HepG2 (cell line): ENCODE measurements around the gene C1orf21. TPM values are rescaled to one million over a fixed set of nuclear protein-coding genes. Genes with fewer than 3 reads are reported as not detected.

Source experiments
- ATAC-seq: fragments of 200-7000 bp; cut with Tn5 transposase; 3 replicates; pipeline ENCODE4 v1.9.1; 2020; ENCODE audit warnings: mild to moderate bottlenecking, moderate library complexity
- BruUV-seq: library from RNA; stranded (reverse); fragments of 400-500 nt; replicated peaks from 2 replicates; lab custom pipeline; 2021; lab: Mats Ljungman, UMichigan
- CTCF ChIA-PET: fragments of 300-600 bp; formaldehyde crosslinking; extraction: SDS; loops from one replicate; lab custom pipeline; 2021; ENCODE audit warnings: low total read pairs, inconsistent platforms, low intra/inter-chr PET ratio; lab: Yijun Ruan, JAX
- POLR2A ChIA-PET: fragments of 350-600 bp; sonication (Branson Sonifier 250); formaldehyde crosslinking; loops from one replicate; lab custom pipeline; 2020; ENCODE audit warnings: antibody characterized with exemption, inconsistent platforms; lab: Yijun Ruan, JAX
- DNase-seq: peaks from one replicate; pipeline ENCODE4 v3.0.0-alpha.2; 2015; ENCODE audit warnings: low spot score
- FAIRE-seq: peaks from 3 replicates; lab custom pipeline; 2011; peaks lifted over from hg19 to GRCh38; lab: Jason Lieb, UNC
- H2AFZ ChIP-seq: one replicate; pipeline ENCODE4 v1.6.1; 2011; ENCODE audit warnings: low read length, inconsistent platforms
- H3K27ac ChIP-seq: fragments of 300-600 bp; 3 replicates; pipeline ENCODE4 v1.8.0; 2011; ENCODE audit warnings: mixed run types, mild to moderate bottlenecking, mixed read lengths, low read length, inconsistent platforms; ENCODE audit not compliant: insufficient read depth; ENCODE audit errors: extremely low read length
- H3K27me3 ChIP-seq, 2 experiments: fragments of 200-600 bp in 1 of 2; 2 replicates in 1 of 2; 3 replicates in 1 of 2; pipeline versions ENCODE4 v1.6.0 to v1.8.0; 2011; ENCODE audit warnings: low read length in 2 of 2, mild to moderate bottlenecking in 2 of 2, moderate library complexity in 2 of 2, inconsistent platforms in 1 of 2; ENCODE audit not compliant: insufficient read depth in 2 of 2, control insufficient read depth in 1 of 2
- H3K36me3 ChIP-seq, 2 experiments: fragments of 200-600 bp in 1 of 2; replicated peaks in 1 of 2; 2 replicates in 1 of 2; 3 replicates in 1 of 2; pipeline versions ENCODE4 v1.5.1 to v1.8.0; 2011; ENCODE audit warnings: low read length in 2 of 2, inconsistent platforms in 1 of 2; ENCODE audit not compliant: insufficient read depth in 2 of 2, control insufficient read depth in 1 of 2
- H3K4me1 ChIP-seq: 2 replicates; pipeline ENCODE4 v1.5.1; 2012; ENCODE audit warnings: low read length, inconsistent platforms; ENCODE audit not compliant: insufficient read depth
- H3K4me2 ChIP-seq: 2 replicates; pipeline ENCODE4 v1.6.0; 2011; ENCODE audit warnings: low read depth, low read length, inconsistent platforms
- H3K4me3 ChIP-seq, 3 experiments: fragments of 200-600 bp in 1 of 3; sonication (generic), shearing (Covaris generic) in 1 of 3; replicated peaks in 1 of 3; 2 replicates each; pipeline ENCODE4 v1.5.1; 2011 to 2016; ENCODE audit warnings: low read length in 3 of 3, inconsistent platforms in 2 of 3, low read depth in 2 of 3, mild to moderate bottlenecking in 2 of 3, control low read depth in 1 of 3, mixed read lengths in 1 of 3; ENCODE audit not compliant: insufficient read depth in 1 of 3
- H3K79me2 ChIP-seq: one replicate; pipeline ENCODE4 v1.6.1; 2011; ENCODE audit warnings: low read length, inconsistent platforms; ENCODE audit not compliant: insufficient read depth
- H3K9ac ChIP-seq: 2 replicates; pipeline ENCODE4 v1.6.0; 2011; ENCODE audit warnings: mild to moderate bottlenecking, low read depth, low read length, inconsistent platforms; ENCODE audit not compliant: insufficient read depth
- H3K9me3 ChIP-seq: 2 replicates; pipeline ENCODE4 v1.5.1; 2012; ENCODE audit warnings: mild to moderate bottlenecking, low read length
- H4K20me1 ChIP-seq: 2 replicates; pipeline ENCODE4 v1.6.0; 2011; ENCODE audit warnings: inconsistent platforms, mild to moderate bottlenecking, low read length, moderate library complexity; ENCODE audit not compliant: insufficient read depth
- AGO2 ChIP-seq: fragments of 200-400 bp; formaldehyde crosslinking; optimal IDR thresholded peaks from 2 replicates; pipeline ENCODE3; 2017; ENCODE audit warnings: mild to moderate bottlenecking, low read depth, low read length, moderate library complexity
- ATF7 ChIP-seq, 2 experiments: fragments of 450-650 bp in 1 of 2; sonication (generic) in 1 of 2; formaldehyde crosslinking in 1 of 2; IDR thresholded peaks; 2 replicates each; pipeline versions ENCODE4 v1.4.0 to v1.6.1; 2016 to 2020; ENCODE audit warnings: antibody characterized with exemption in 1 of 2, mild to moderate bottlenecking in 1 of 2, missing genetic modification reagents in 1 of 2
- BCL6 ChIP-seq: IDR thresholded peaks from 2 replicates; pipeline ENCODE4 v1.6.1; 2016; ENCODE audit warnings: missing genetic modification reagents, missing compliant biosample characterization
- CSRNP1 ChIP-seq: sonication (generic); formaldehyde crosslinking; IDR thresholded peaks from 2 replicates; pipeline ENCODE4 v1.8.1; 2023; ENCODE audit warnings: mild to moderate bottlenecking, missing genetic modification reagents
- HMG20B ChIP-seq: conservative IDR thresholded peaks from 2 replicates; pipeline ENCODE4 v1.6.1; 2016; ENCODE audit warnings: missing genetic modification reagents, missing compliant biosample characterization
- MLLT10 ChIP-seq: sonication (generic); formaldehyde crosslinking; IDR thresholded peaks from 2 replicates; pipeline ENCODE4 v1.4.0; 2020; ENCODE audit warnings: missing genetic modification reagents
- NONO ChIP-seq, 2 experiments: fragments of 450-650 bp in 1 of 2; sonication (generic) in 1 of 2; formaldehyde crosslinking in 1 of 2; IDR thresholded peaks in 1 of 2; conservative IDR thresholded peaks in 1 of 2; 2 replicates each; pipeline versions ENCODE4 v1.6.1 to v1.8.0; 2017 to 2022; ENCODE audit warnings: mild to moderate bottlenecking in 1 of 2, missing genetic modification reagents in 1 of 2, moderate library complexity in 1 of 2
- REL ChIP-seq: sonication (generic); formaldehyde crosslinking; conservative IDR thresholded peaks from 2 replicates; pipeline ENCODE4 v1.8.0; 2022; ENCODE audit warnings: mild to moderate bottlenecking, missing genetic modification reagents, moderate library complexity
- ZBTB1 ChIP-seq: sonication (generic); formaldehyde crosslinking; IDR thresholded peaks from 2 replicates; pipeline ENCODE4 v1.4.0; 2020; ENCODE audit warnings: missing genetic modification reagents, borderline replicate concordance
- ZMYM2 ChIP-seq: sonication (generic); formaldehyde crosslinking; IDR thresholded peaks from 2 replicates; pipeline ENCODE4 v1.8.0; 2022; ENCODE audit warnings: mild to moderate bottlenecking, missing genetic modification reagents
- ZNF513 ChIP-seq: sonication (generic); formaldehyde crosslinking; conservative IDR thresholded peaks from 2 replicates; pipeline ENCODE4 v1.5.0; 2020; ENCODE audit warnings: missing genetic modification reagents
- ZNF552 ChIP-seq: sonication (generic); formaldehyde crosslinking; IDR thresholded peaks from 2 replicates; pipeline ENCODE4 v1.9.0; 2022; ENCODE audit warnings: missing genetic modification reagents, mild to moderate bottlenecking, borderline replicate concordance
- ZNF780A ChIP-seq: sonication (generic); formaldehyde crosslinking; IDR thresholded peaks from 2 replicates; pipeline ENCODE4 v1.8.0; 2022; ENCODE audit warnings: mild to moderate bottlenecking, missing genetic modification reagents, moderate library complexity
- WGBS: methylation state at CpG from one replicate; pipeline ENCODE4 v1.1.6; 2017; ENCODE audit warnings: low lambda C conversion rate; 5-methylcytosine and 5-hydroxymethylcytosine counted together
- in situ Hi-C: cut with HindIII; loops from 2 replicates; pipeline ENCODE4 v1.10.0; 2017; ENCODE audit warnings: low pct_unique_long_range_greater_than_20kb; ENCODE audit not compliant: extremely low pct_ligation_motif_present
- intact Hi-C: fragments of 100-400 bp; cut with micrococcal nuclease; formaldehyde crosslinking; loops from one replicate; pipeline ENCODE4 v1.10.0; 2022; ENCODE audit not compliant: unreplicated experiment
- polyA plus RNA-seq, 8 experiments: library from polyadenylated mRNA; depleted of rRNA in 3 of 8; stranded (reverse) in 7 of 8; unstranded in 1 of 8; fragments of >200 nt; fragmentation: Illumina TruSeq in 4 of 8; extraction: Trizol in 4 of 8; gene quantifications; 2 replicates each; pipeline versions ENCODE4 v1.2.1 to v1.2.3, GENCODE V29; 2011 to 2016; ENCODE audit warnings: low read depth in 4 of 8, missing spikeins in 1 of 8, mixed read lengths in 1 of 8; ENCODE audit not compliant: insufficient read depth in 1 of 8
- total RNA-seq, 5 experiments: library from RNA; depleted of rRNA; stranded (reverse); fragments of >200 nt; fragmentation: Illumina TruSeq; extraction: Trizol; gene quantifications; 2 replicates each; pipeline ENCODE4 v1.2.3, GENCODE V29; 2016; ENCODE audit warnings: low read depth in 1 of 5
- TF ChIP-seq, protein P1 (sequence below): IDR thresholded peaks from 2 replicates; pipeline ENCODE4 v1.6.1; 2016; ENCODE audit warnings: missing compliant biosample characterization, missing genetic modification reagents, borderline replicate concordance

Gene C1orf21
- total and polyA plus RNA-seq, 2 of the 13 experiments (the other 11 are each of a cell fraction or from before 2014, with no cell fraction given) = not detected

GRCh38 chr1:184514447-184514846, 127.6 kb downstream of the C1orf21 start:
- POLR2A ChIA-PET = no interaction called here
- Histone ChIP-seq H3K79me2 (no peaks in the 10 kb centered on the region), H2AFZ (no peak overlapping the region), H3K27me3 (no peaks in the 10 kb centered on the region), H3K4me3 (no peak overlapping the region), H4K20me1 (no peaks in the 10 kb centered on the region), H3K4me2 (no peak overlapping the region), H3K4me1 (no peaks in the 10 kb centered on the region), H3K9ac (no peak overlapping the region), H3K9me3 (no peaks in the 10 kb centered on the region), H3K27ac (no peak overlapping the region), H3K36me3 (no peaks in the 10 kb centered on the region)
- no peak for TF ChIP-seq MLLT10 (CRISPR knock-in tag)
- TF ChIP-seq ZNF552 (CRISPR knock-in tag) = no peak
- TF ChIP-seq BCL6 (CRISPR knock-in tag) = no peak
- no peak for TF ChIP-seq HMG20B (CRISPR knock-in tag)
- no peak for TF ChIP-seq ZMYM2
- no peak for TF ChIP-seq NONO (IDR thresholded peaks at IDR 0.05)
- TF ChIP-seq NONO (CRISPR knock-in tag; conservative IDR thresholded peaks at IDR 0.05) = no peak
- TF ChIP-seq ZBTB1 (CRISPR knock-in tag) = no peak
- TF ChIP-seq CSRNP1 (CRISPR knock-in tag) = no peak
- no peak for TF ChIP-seq ZNF780A (CRISPR knock-in tag)
- no peak for TF ChIP-seq ZNF513 (CRISPR knock-in tag)
- no peak for TF ChIP-seq ATF7 (IDR thresholded peaks at IDR 0.05)
- TF ChIP-seq ATF7 (CRISPR knock-in tag; IDR thresholded peaks at IDR 0.05) = no peak
- TF ChIP-seq, protein P1, sequence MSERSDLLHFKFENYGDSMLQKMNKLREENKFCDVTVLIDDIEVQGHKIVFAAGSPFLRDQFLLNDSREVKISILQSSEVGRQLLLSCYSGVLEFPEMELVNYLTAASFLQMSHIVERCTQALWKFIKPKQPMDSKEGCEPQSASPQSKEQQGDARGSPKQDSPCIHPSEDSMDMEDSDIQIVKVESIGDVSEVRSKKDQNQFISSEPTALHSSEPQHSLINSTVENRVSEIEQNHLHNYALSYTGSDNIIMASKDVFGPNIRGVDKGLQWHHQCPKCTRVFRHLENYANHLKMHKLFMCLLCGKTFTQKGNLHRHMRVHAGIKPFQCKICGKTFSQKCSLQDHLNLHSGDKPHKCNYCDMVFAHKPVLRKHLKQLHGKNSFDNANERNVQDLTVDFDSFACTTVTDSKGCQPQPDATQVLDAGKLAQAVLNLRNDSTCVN (CRISPR knock-in tag) = no peak
- TF ChIP-seq AGO2 = no peak
- no peak for TF ChIP-seq REL (CRISPR knock-in tag)
- FAIRE-seq (no peak), DNase-seq (no peak), ATAC-seq (no peak)
- no TSS peak for BruUV-seq
- in situ Hi-C loops (no loop called here), intact Hi-C loops (no loop called here)
- WGBS = 0% methylated on average over 2 of the region's 2 CpGs
- CTCF ChIA-PET = no interaction called here
